SK-N-SH (cell line): Measurements from ENCODE around the gene FXYD5. TPM values are rescaled to one million over a fixed set of nuclear protein-coding genes. Genes with fewer than 3 reads are reported as not detected.

ENCODE experiments used
- CTCF ChIA-PET: fragments of 300-600, 350-600 bp; formaldehyde crosslinking; extraction: SDS; loops from one replicate; lab custom pipeline; 2021; lab: Yijun Ruan, JAX
- POLR2A ChIA-PET: fragments of 350-600 bp; sonication (Branson Sonifier 250); formaldehyde crosslinking; extraction: SDS; loops from one replicate; lab custom pipeline; 2020; ENCODE audit warnings: antibody characterized with exemption, inconsistent platforms; lab: Yijun Ruan, JAX
- DNase-seq: peaks from one replicate; pipeline ENCODE4 v3.0.0; 2012
- H2AFZ ChIP-seq: fragments of 200-600 bp; sonication (generic); 2 replicates; pipeline ENCODE4 v1.8.1; 2016; ENCODE audit warnings: antibody characterized with exemption, mild to moderate bottlenecking, low read depth
- H3F3A ChIP-seq: fragments of 200-600 bp; sonication (generic); replicated peaks from 2 replicates; pipeline ENCODE3; 2016; ENCODE audit warnings: antibody characterized with exemption, mild to moderate bottlenecking; ENCODE audit not compliant: insufficient read depth
- H3K27ac ChIP-seq, 2 experiments: fragments of 200-500 bp in 1 of 2; fragments of 200-600 bp in 1 of 2; sonication (Bioruptor generic) in 1 of 2; sonication (generic), shearing (Covaris generic) in 1 of 2; 2 replicates each; pipeline versions ENCODE4 v1.5.1 to v1.6.1; 2014 to 2016; ENCODE audit warnings: low read depth in 2 of 2, inconsistent platforms in 1 of 2, low read length in 1 of 2, mild to moderate bottlenecking in 1 of 2, mixed read lengths in 1 of 2
- H3K27me3 ChIP-seq: fragments of 200-600 bp; sonication (generic), shearing (Covaris generic); 2 replicates; pipeline ENCODE4 v1.6.1; 2016; ENCODE audit warnings: mixed run types; ENCODE audit not compliant: insufficient read depth
- H3K36me3 ChIP-seq, 2 experiments: fragments of 200-500 bp in 1 of 2; fragments of 200-600 bp in 1 of 2; sonication (Bioruptor generic) in 1 of 2; sonication (generic) in 1 of 2; replicated peaks in 1 of 2; 2 replicates each; pipeline versions ENCODE3 to v1.5.1; 2014 to 2016; ENCODE audit warnings: low read length in 1 of 2, mild to moderate bottlenecking in 1 of 2; ENCODE audit not compliant: insufficient read depth in 2 of 2, control insufficient read depth in 1 of 2
- H3K4me1 ChIP-seq, 2 experiments: fragments of 200-500 bp in 1 of 2; fragments of 200-600 bp in 1 of 2; sonication (Bioruptor generic) in 1 of 2; sonication (generic), shearing (Covaris generic) in 1 of 2; 2 replicates each; pipeline versions ENCODE4 v1.5.1 to v1.6.1; 2014 to 2016; ENCODE audit warnings: low read depth in 1 of 2, low read length in 1 of 2, mixed run types in 1 of 2; ENCODE audit not compliant: insufficient read depth in 2 of 2, control insufficient read depth in 1 of 2
- H3K4me2 ChIP-seq: fragments of 200-600 bp; sonication (generic), shearing (Covaris generic); 2 replicates; pipeline ENCODE4 v1.6.1; 2017; ENCODE audit warnings: mixed run types
- H3K4me3 ChIP-seq, 2 experiments: fragments of 200-500 bp in 1 of 2; fragments of 200-600 bp in 1 of 2; sonication (Bioruptor generic) in 1 of 2; sonication (generic), shearing (Covaris generic) in 1 of 2; 2 replicates each; pipeline versions ENCODE4 v1.5.1 to v1.8.1; 2014 to 2016; ENCODE audit warnings: low read depth in 2 of 2, inconsistent platforms in 1 of 2, low read length in 1 of 2, mild to moderate bottlenecking in 1 of 2, mixed read lengths in 1 of 2, moderate library complexity in 1 of 2
- H3K79me2 ChIP-seq: fragments of 200-600 bp; sonication (generic); 2 replicates; pipeline ENCODE4 v1.8.1; 2017; ENCODE audit warnings: mild to moderate bottlenecking; ENCODE audit not compliant: insufficient read depth
- H3K9ac ChIP-seq: fragments of 200-600 bp; sonication (generic); 2 replicates; pipeline ENCODE4 v1.6.1; 2017; ENCODE audit warnings: mixed run types
- H3K9me2 ChIP-seq: fragments of 200-600 bp; sonication (generic); 2 replicates; pipeline ENCODE4 v1.6.1; 2017; ENCODE audit warnings: mixed run types
- H3K9me3 ChIP-seq: fragments of 200-600 bp; sonication (generic); 2 replicates; pipeline ENCODE4 v1.6.1; 2017; ENCODE audit warnings: mixed run types, mild to moderate bottlenecking, moderate library complexity
- H4K20me1 ChIP-seq: fragments of 200-600 bp; sonication (generic); 2 replicates; pipeline ENCODE4 v1.6.1; 2017; ENCODE audit warnings: mild to moderate bottlenecking, mixed run types; ENCODE audit not compliant: insufficient read depth
- EP300 ChIP-seq, 2 experiments: IDR thresholded peaks; 2 replicates each; pipeline versions ENCODE4 v1.4.0 to v1.6.1; 2012; ENCODE audit warnings: borderline replicate concordance in 1 of 2, low read depth in 1 of 2, low read length in 1 of 2
- EZH2phosphoT487 ChIP-seq: fragments of 200-600 bp; sonication (generic); IDR thresholded peaks from 2 replicates; pipeline ENCODE4 v1.6.1; 2017; ENCODE audit warnings: low read depth, mixed run types, mild to moderate bottlenecking, antibody characterized with exemption, moderate library complexity, borderline replicate concordance
- FOXJ3 ChIP-seq: sonication (generic); formaldehyde crosslinking; IDR thresholded peaks from 2 replicates; pipeline ENCODE4 v1.5.1; 2020; ENCODE audit warnings: mild to moderate bottlenecking, missing genetic modification reagents
- FOXM1 ChIP-seq: IDR thresholded peaks from 2 replicates; pipeline ENCODE4 v1.4.0; 2012; ENCODE audit warnings: low read depth, mild to moderate bottlenecking
- JUND ChIP-seq: IDR thresholded peaks from 2 replicates; pipeline ENCODE4 v1.4.0; 2012
- MEF2A ChIP-seq: IDR thresholded peaks from 2 replicates; pipeline ENCODE4 v1.4.0; 2012; ENCODE audit warnings: low read depth, borderline replicate concordance
- MXI1 ChIP-seq: IDR thresholded peaks from 2 replicates; pipeline ENCODE4 v1.6.1; 2012; ENCODE audit warnings: mild to moderate bottlenecking, low read depth, low read length, improper control_type of control experiment
- NFIC ChIP-seq: IDR thresholded peaks from 2 replicates; pipeline ENCODE4 v1.4.0; 2012; ENCODE audit warnings: borderline replicate concordance
- NRF1 ChIP-seq: IDR thresholded peaks from 2 replicates; pipeline ENCODE4 v1.6.1; 2012; ENCODE audit warnings: low read depth, mild to moderate bottlenecking, low read length
- RCOR1 ChIP-seq: fragments of 150-350 bp; IDR thresholded peaks from 2 replicates; pipeline ENCODE4 v1.6.1; 2017; ENCODE audit warnings: antibody characterized with exemption, low read length
- RFX5 ChIP-seq: IDR thresholded peaks from 2 replicates; pipeline ENCODE4 v1.6.1; 2012; ENCODE audit warnings: mild to moderate bottlenecking, improper control_type of control experiment, low read length
- RXRA ChIP-seq: IDR thresholded peaks from 2 replicates; pipeline ENCODE4 v1.4.0; 2012; ENCODE audit warnings: low read depth, mild to moderate bottlenecking, borderline replicate concordance
- SIN3A ChIP-seq: IDR thresholded peaks from 2 replicates; pipeline ENCODE4 v1.6.1; 2012; ENCODE audit warnings: low read depth, mild to moderate bottlenecking, low read length, moderate library complexity, borderline replicate concordance
- TAF1 ChIP-seq: IDR thresholded peaks from 2 replicates; pipeline ENCODE4 v1.6.1; 2012; ENCODE audit warnings: low read depth, mild to moderate bottlenecking, low read length, moderate library complexity, borderline replicate concordance
- TCF12 ChIP-seq: IDR thresholded peaks from 2 replicates; pipeline ENCODE4 v1.4.0; 2012
- TEAD4 ChIP-seq: IDR thresholded peaks from 2 replicates; pipeline ENCODE4 v1.4.0; 2012; ENCODE audit warnings: mild to moderate bottlenecking, borderline replicate concordance; ENCODE audit not compliant: insufficient read depth
- USF2 ChIP-seq: fragments of 150-350 bp; IDR thresholded peaks from 2 replicates; pipeline ENCODE4 v1.6.1; 2017; ENCODE audit warnings: antibody characterized with exemption, low read length, low read depth, borderline replicate concordance
- WGBS: methylation state at CpG from one replicate; pipeline ENCODE4 v1.1.6; 2017; ENCODE audit warnings: low lambda C conversion rate; 5-methylcytosine and 5-hydroxymethylcytosine counted together
- polyA plus RNA-seq, 3 experiments: library from polyadenylated mRNA; depleted of rRNA; stranded (reverse); fragments of >200 nt; gene quantifications; 2 replicates each; pipeline ENCODE4 v1.2.3, GENCODE V29; 2012
- TF ChIP-seq, protein P1 (sequence below): fragments of 200-600 bp; sonication (generic); IDR thresholded peaks from 2 replicates; pipeline ENCODE4 v1.6.1; 2017; ENCODE audit warnings: antibody characterized with exemption, mild to moderate bottlenecking, moderate library complexity
- TF ChIP-seq, protein P2 (sequence below): IDR thresholded peaks from 2 replicates; pipeline ENCODE4 v1.4.0; 2012; ENCODE audit warnings: low read depth, borderline replicate concordance

The FXYD5 gene
- polyA plus RNA-seq, 1 of the 3 experiments (the other 2 are of a cell fraction), result 195 TPM

GRCh38 chr19:35207391-35207871, 52.9 kb downstream of the FXYD5 start:
- Histone ChIP-seq H3K9me3 (no peaks in the 10 kb centered on the region), H3K9ac (no peak overlapping the region), H3K4me3 (no peak overlapping the region), H3K27me3 (peaks cover 19% of the 10 kb centered on the region; the same call in 1 of the 2 replicates), H3K79me2 (no peaks in the 10 kb centered on the region), H3K4me2 (no peak overlapping the region), H2AFZ (no peak overlapping the region), H3K4me1 (no peaks in the 10 kb centered on the region), H4K20me1 (no peaks in the 10 kb centered on the region), H3K9me2 (no peaks in the 10 kb centered on the region), H3F3A (no peaks in the 10 kb centered on the region), H3K27ac (no peak overlapping the region), H3K36me3 (no peaks in the 10 kb centered on the region)
- WGBS, result 55% methylated on average over 8 of the region's 8 CpGs
- POLR2A ChIA-PET, result no interaction called here
- CTCF ChIA-PET, result no interaction called here
- TF ChIP-seq RFX5 (no peak), FOXJ3 (CRISPR knock-in tag) (no peak), EZH2phosphoT487 (no peak), RXRA (no peak), MEF2A (no peak), TAF1 (no peak), JUND (no peak), EP300 (IDR thresholded peaks at IDR 0.05; ENCODE audit: borderline replicate concordance in 1 of 2, low read depth in 1 of 2, low read length in 1 of 2) (no peak)
- TF ChIP-seq, protein P1, sequence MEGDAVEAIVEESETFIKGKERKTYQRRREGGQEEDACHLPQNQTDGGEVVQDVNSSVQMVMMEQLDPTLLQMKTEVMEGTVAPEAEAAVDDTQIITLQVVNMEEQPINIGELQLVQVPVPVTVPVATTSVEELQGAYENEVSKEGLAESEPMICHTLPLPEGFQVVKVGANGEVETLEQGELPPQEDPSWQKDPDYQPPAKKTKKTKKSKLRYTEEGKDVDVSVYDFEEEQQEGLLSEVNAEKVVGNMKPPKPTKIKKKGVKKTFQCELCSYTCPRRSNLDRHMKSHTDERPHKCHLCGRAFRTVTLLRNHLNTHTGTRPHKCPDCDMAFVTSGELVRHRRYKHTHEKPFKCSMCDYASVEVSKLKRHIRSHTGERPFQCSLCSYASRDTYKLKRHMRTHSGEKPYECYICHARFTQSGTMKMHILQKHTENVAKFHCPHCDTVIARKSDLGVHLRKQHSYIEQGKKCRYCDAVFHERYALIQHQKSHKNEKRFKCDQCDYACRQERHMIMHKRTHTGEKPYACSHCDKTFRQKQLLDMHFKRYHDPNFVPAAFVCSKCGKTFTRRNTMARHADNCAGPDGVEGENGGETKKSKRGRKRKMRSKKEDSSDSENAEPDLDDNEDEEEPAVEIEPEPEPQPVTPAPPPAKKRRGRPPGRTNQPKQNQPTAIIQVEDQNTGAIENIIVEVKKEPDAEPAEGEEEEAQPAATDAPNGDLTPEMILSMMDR, result no peak
- TF ChIP-seq, protein P2, sequence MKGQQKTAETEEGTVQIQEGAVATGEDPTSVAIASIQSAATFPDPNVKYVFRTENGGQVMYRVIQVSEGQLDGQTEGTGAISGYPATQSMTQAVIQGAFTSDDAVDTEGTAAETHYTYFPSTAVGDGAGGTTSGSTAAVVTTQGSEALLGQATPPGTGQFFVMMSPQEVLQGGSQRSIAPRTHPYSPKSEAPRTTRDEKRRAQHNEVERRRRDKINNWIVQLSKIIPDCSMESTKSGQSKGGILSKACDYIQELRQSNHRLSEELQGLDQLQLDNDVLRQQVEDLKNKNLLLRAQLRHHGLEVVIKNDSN, result no peak
- DNase-seq, result no peak

- no peak overlapping the region for H3K9ac ChIP-seq
- WGBS, result 74% methylated on average over 8 of the region's 8 CpGs
- H4K20me1 ChIP-seq, result no peaks in the 10 kb centered on the region
- H3K4me1 ChIP-seq, result no peaks in the 10 kb centered on the region
- H3K27me3 ChIP-seq, result peaks cover 19% of the 10 kb centered on the region; the same call in 1 of the 2 replicates
- H3K27ac ChIP-seq, result no peak overlapping the region
- ChIA-PET POLR2A (no interaction called here), CTCF (no interaction called here)
- no peak for DNase-seq
- H3K9me2 ChIP-seq, result no peaks in the 10 kb centered on the region
- no peak overlapping the region for H3K4me3 ChIP-seq
- H2AFZ ChIP-seq, result no peak overlapping the region
- no peaks in the 10 kb centered on the region for H3K79me2 ChIP-seq
- no peaks in the 10 kb centered on the region for H3K36me3 ChIP-seq
- no peak overlapping the region for H3K4me2 ChIP-seq
- H3K9me3 ChIP-seq, result no peaks in the 10 kb centered on the region
- H3F3A ChIP-seq, result no peaks in the 10 kb centered on the region
- TF ChIP-seq SIN3A, result no peak
- TF ChIP-seq MXI1, result no peak
- no peak for TF ChIP-seq TEAD4
- no peak for TF ChIP-seq NFIC
- TF ChIP-seq TCF12, result no peak
- no peak for TF ChIP-seq NRF1
- no peak for TF ChIP-seq FOXM1
- TF ChIP-seq, protein P1, result no peak
- no peak for TF ChIP-seq USF2
- no peak for TF ChIP-seq EZH2phosphoT487
- no peak for TF ChIP-seq RXRA
- no peak for TF ChIP-seq RCOR1
- no peak for TF ChIP-seq EP300 (IDR thresholded peaks at IDR 0.05; ENCODE audit: borderline replicate concordance in 1 of 2, low read depth in 1 of 2, low read length in 1 of 2)
These were observed 53.6 kb downstream of the FXYD5 start for GRCh38 chr19:35208121-35208520.
